WTC11 (cell line): ENCODE data around the gene KRTAP5-2. TPM values are rescaled to one million over a fixed set of nuclear protein-coding genes. Genes with fewer than 3 reads are reported as not detected.
"Not testable (repeated sequence)": the region's sequence is repeated elsewhere in the genome, so short reads cannot be mapped to it uniquely, and the experiment has no call there.

Experiments used
- ATAC-seq: fragments of 200-7000 bp; cut with Tn5 transposase; 2 replicates; pipeline ENCODE4 v1.10.0; 2021; ENCODE audit warnings: mild to moderate bottlenecking, moderate library complexity
- CTCF ChIA-PET: fragments of 300-600 bp; sonication (Branson Sonifier 250); formaldehyde crosslinking; loops from one replicate; lab custom pipeline; 2021; ENCODE audit warnings: antibody characterized with exemption; lab: Charles Lee
- POLR2A ChIA-PET: fragments of 350-600 bp; sonication (Branson Sonifier 250); formaldehyde crosslinking; loops from one replicate; lab custom pipeline; 2021; ENCODE audit warnings: antibody characterized with exemption; lab: Charles Lee
- DNase-seq: peaks from one replicate; pipeline ENCODE4 v3.0.0; 2021; ENCODE audit warnings: low spot score
- H3K27ac Mint-ChIP-seq: 2 replicates; pipeline ENCODE4 v1.8.0; 2021; ENCODE audit warnings: mixed read lengths
- H3K27me3 Mint-ChIP-seq: 2 replicates; pipeline ENCODE4 v1.8.0; 2021; ENCODE audit warnings: low read depth, mild to moderate bottlenecking, moderate library complexity, mixed read lengths
- H3K36me3 Mint-ChIP-seq: 2 replicates; pipeline ENCODE4 v1.8.0; 2021; ENCODE audit warnings: mixed read lengths
- H3K4me1 Mint-ChIP-seq: 2 replicates; pipeline ENCODE4 v1.8.0; 2022; ENCODE audit warnings: mixed read lengths
- H3K4me3 Mint-ChIP-seq: 2 replicates; pipeline ENCODE4 v1.8.0; 2021; ENCODE audit warnings: mild to moderate bottlenecking, moderate library complexity, mixed read lengths
- H3K9me3 Mint-ChIP-seq: 2 replicates; pipeline ENCODE4 v1.8.0; 2021; ENCODE audit warnings: mixed read lengths
- CBFB ChIP-seq: sonication (generic); formaldehyde crosslinking; IDR thresholded peaks from 2 replicates; pipeline ENCODE4 v1.8.1; 2022; ENCODE audit warnings: mild to moderate bottlenecking, low read depth, missing genetic modification reagents
- E2F1 ChIP-seq: sonication (generic); formaldehyde crosslinking; IDR thresholded peaks from 2 replicates; pipeline ENCODE4 v1.8.0; 2022; ENCODE audit warnings: mild to moderate bottlenecking, missing genetic modification reagents
- ELF4 ChIP-seq: sonication (generic); formaldehyde crosslinking; IDR thresholded peaks from 2 replicates; pipeline ENCODE4 v1.8.1; 2022; ENCODE audit warnings: low read depth, mild to moderate bottlenecking, moderate library complexity, missing genetic modification reagents
- ETV6 ChIP-seq: sonication (generic); formaldehyde crosslinking; IDR thresholded peaks from 2 replicates; pipeline ENCODE4 v1.8.1; 2022; ENCODE audit warnings: mild to moderate bottlenecking, missing genetic modification reagents
- FOXK1 ChIP-seq: sonication (generic); formaldehyde crosslinking; IDR thresholded peaks from 2 replicates; pipeline ENCODE4 v1.8.0; 2022; ENCODE audit warnings: mild to moderate bottlenecking, moderate library complexity, missing genetic modification reagents
- HMGA2 ChIP-seq: fragments of 250-450 bp; sonication (Bioruptor Pico); IDR thresholded peaks from 2 replicates; pipeline ENCODE4 v1.4.0; 2021; ENCODE audit warnings: mild to moderate bottlenecking, moderate library complexity
- IRF2 ChIP-seq: sonication (generic); formaldehyde crosslinking; IDR thresholded peaks from 2 replicates; pipeline ENCODE4 v1.8.0; 2022; ENCODE audit warnings: low read depth, missing genetic modification reagents, borderline replicate concordance
- NFATC4 ChIP-seq: fragments of 250-450 bp; sonication (Bioruptor Pico); IDR thresholded peaks from 2 replicates; pipeline ENCODE4 v1.9.0; 2021; ENCODE audit warnings: mild to moderate bottlenecking
- NFE2L1 ChIP-seq: sonication (generic); formaldehyde crosslinking; IDR thresholded peaks from 2 replicates; pipeline ENCODE4 v1.8.1; 2023; ENCODE audit warnings: missing genetic modification reagents
- NR1H2 ChIP-seq: sonication (generic); formaldehyde crosslinking; IDR thresholded peaks from 2 replicates; pipeline ENCODE4 v1.9.0; 2021; ENCODE audit warnings: mild to moderate bottlenecking, moderate library complexity, missing genetic modification reagents
- SMAD3 ChIP-seq: sonication (generic); formaldehyde crosslinking; IDR thresholded peaks from 2 replicates; pipeline ENCODE4 v1.8.0; 2022; ENCODE audit warnings: missing genetic modification reagents, mild to moderate bottlenecking, borderline replicate concordance
- SMAD4 ChIP-seq: sonication (generic); formaldehyde crosslinking; IDR thresholded peaks from 2 replicates; pipeline ENCODE4 v1.8.0; 2022; ENCODE audit warnings: mild to moderate bottlenecking, missing genetic modification reagents
- SOX15 ChIP-seq: fragments of 250-450 bp; sonication (Bioruptor Pico); IDR thresholded peaks from 2 replicates; pipeline ENCODE4 v1.9.0; 2021; ENCODE audit warnings: mild to moderate bottlenecking
- TEAD1 ChIP-seq: sonication (generic); formaldehyde crosslinking; IDR thresholded peaks from 2 replicates; pipeline ENCODE4 v1.8.0; 2022; ENCODE audit warnings: mild to moderate bottlenecking, missing genetic modification reagents
- ZNF317 ChIP-seq: sonication (generic); formaldehyde crosslinking; IDR thresholded peaks from 2 replicates; pipeline ENCODE4 v1.8.1; 2023; ENCODE audit warnings: low read depth, mild to moderate bottlenecking, moderate library complexity, missing genetic modification reagents, borderline replicate concordance
- ZNF396 ChIP-seq: fragments of 250-450 bp; sonication (Bioruptor Pico); IDR thresholded peaks from 2 replicates; pipeline ENCODE4 v1.8.0; 2021; ENCODE audit warnings: mild to moderate bottlenecking, moderate library complexity, borderline replicate concordance
- ZNF416 ChIP-seq: fragments of 250-450 bp; sonication (Bioruptor Pico); IDR thresholded peaks from 2 replicates; pipeline ENCODE4 v1.9.0; 2021; ENCODE audit warnings: mild to moderate bottlenecking, inconsistent platforms
- total RNA-seq: library from RNA; stranded (reverse); gene quantifications from 3 replicates; pipeline ENCODE4 v1.2.3, GENCODE V29; 2021
- TF ChIP-seq, protein P1 (sequence below): sonication (generic); formaldehyde crosslinking; IDR thresholded peaks from 2 replicates; pipeline ENCODE4 v1.8.0; 2023; ENCODE audit warnings: missing genetic modification reagents, mild to moderate bottlenecking, borderline replicate concordance
- TF ChIP-seq, protein P2 (sequence below): sonication (generic); formaldehyde crosslinking; IDR thresholded peaks from 2 replicates; pipeline ENCODE4 v1.8.0; 2022; ENCODE audit warnings: mild to moderate bottlenecking, missing genetic modification reagents
- TF ChIP-seq, protein P3 (sequence below): sonication (generic); formaldehyde crosslinking; IDR thresholded peaks from 2 replicates; pipeline ENCODE4 v1.8.0; 2023; ENCODE audit warnings: mild to moderate bottlenecking, missing genetic modification reagents
- TF ChIP-seq, protein P4 (sequence below): sonication (generic); formaldehyde crosslinking; conservative IDR thresholded peaks from 2 replicates; pipeline ENCODE4 v1.8.1; 2023; ENCODE audit warnings: mild to moderate bottlenecking, low read depth, missing genetic modification reagents, moderate library complexity

KRTAP5-2 gene
- total RNA-seq, 1 experiment from 2014 or later, result not detected

GRCh38 chr11:1603629-1604028 is 5.5 kb upstream of the KRTAP5-2 start:
- Mint-ChIP-seq H3K27ac (no peak overlapping the region), H3K4me3 (no peak overlapping the region), H3K27me3 (peaks cover 43% of the 10 kb centered on the region), H3K36me3 (peaks cover 36% of the 10 kb centered on the region), H3K4me1 (peaks cover 17% of the 10 kb centered on the region), H3K9me3 (peaks cover 39% of the 10 kb centered on the region)
- TF ChIP-seq ZNF396, result no peak
- no peak for TF ChIP-seq E2F1 (CRISPR knock-in tag)
- TF ChIP-seq SMAD4, result no peak
- TF ChIP-seq ZNF416 (CRISPR knock-in tag), result no peak
- no peak for TF ChIP-seq NR1H2 (CRISPR knock-in tag)
- TF ChIP-seq, protein P1, sequence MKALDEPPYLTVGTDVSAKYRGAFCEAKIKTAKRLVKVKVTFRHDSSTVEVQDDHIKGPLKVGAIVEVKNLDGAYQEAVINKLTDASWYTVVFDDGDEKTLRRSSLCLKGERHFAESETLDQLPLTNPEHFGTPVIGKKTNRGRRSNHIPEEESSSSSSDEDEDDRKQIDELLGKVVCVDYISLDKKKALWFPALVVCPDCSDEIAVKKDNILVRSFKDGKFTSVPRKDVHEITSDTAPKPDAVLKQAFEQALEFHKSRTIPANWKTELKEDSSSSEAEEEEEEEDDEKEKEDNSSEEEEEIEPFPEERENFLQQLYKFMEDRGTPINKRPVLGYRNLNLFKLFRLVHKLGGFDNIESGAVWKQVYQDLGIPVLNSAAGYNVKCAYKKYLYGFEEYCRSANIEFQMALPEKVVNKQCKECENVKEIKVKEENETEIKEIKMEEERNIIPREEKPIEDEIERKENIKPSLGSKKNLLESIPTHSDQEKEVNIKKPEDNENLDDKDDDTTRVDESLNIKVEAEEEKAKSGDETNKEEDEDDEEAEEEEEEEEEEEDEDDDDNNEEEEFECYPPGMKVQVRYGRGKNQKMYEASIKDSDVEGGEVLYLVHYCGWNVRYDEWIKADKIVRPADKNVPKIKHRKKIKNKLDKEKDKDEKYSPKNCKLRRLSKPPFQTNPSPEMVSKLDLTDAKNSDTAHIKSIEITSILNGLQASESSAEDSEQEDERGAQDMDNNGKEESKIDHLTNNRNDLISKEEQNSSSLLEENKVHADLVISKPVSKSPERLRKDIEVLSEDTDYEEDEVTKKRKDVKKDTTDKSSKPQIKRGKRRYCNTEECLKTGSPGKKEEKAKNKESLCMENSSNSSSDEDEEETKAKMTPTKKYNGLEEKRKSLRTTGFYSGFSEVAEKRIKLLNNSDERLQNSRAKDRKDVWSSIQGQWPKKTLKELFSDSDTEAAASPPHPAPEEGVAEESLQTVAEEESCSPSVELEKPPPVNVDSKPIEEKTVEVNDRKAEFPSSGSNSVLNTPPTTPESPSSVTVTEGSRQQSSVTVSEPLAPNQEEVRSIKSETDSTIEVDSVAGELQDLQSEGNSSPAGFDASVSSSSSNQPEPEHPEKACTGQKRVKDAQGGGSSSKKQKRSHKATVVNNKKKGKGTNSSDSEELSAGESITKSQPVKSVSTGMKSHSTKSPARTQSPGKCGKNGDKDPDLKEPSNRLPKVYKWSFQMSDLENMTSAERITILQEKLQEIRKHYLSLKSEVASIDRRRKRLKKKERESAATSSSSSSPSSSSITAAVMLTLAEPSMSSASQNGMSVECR (CRISPR knock-in tag), result no peak
- TF ChIP-seq FOXK1 (CRISPR knock-in tag), result no peak
- no peak for TF ChIP-seq HMGA2 (CRISPR knock-in tag)
- TF ChIP-seq NFE2L1 (CRISPR knock-in tag), result no peak
- TF ChIP-seq, protein P2, sequence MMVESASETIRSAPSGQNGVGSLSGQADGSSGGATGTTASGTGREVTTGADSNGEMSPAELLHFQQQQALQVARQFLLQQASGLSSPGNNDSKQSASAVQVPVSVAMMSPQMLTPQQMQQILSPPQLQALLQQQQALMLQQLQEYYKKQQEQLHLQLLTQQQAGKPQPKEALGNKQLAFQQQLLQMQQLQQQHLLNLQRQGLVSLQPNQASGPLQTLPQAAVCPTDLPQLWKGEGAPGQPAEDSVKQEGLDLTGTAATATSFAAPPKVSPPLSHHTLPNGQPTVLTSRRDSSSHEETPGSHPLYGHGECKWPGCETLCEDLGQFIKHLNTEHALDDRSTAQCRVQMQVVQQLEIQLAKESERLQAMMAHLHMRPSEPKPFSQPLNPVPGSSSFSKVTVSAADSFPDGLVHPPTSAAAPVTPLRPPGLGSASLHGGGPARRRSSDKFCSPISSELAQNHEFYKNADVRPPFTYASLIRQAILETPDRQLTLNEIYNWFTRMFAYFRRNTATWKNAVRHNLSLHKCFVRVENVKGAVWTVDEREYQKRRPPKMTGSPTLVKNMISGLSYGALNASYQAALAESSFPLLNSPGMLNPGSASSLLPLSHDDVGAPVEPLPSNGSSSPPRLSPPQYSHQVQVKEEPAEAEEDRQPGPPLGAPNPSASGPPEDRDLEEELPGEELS (CRISPR knock-in tag), result no peak
- no peak for TF ChIP-seq CBFB (CRISPR knock-in tag)
- TF ChIP-seq ZNF317 (CRISPR knock-in tag), result no peak
- TF ChIP-seq ETV6, result no peak
- ChIA-PET POLR2A (no interaction called here), CTCF (no interaction called here)
- no peak for ATAC-seq
- no peak for DNase-seq

DNA sequence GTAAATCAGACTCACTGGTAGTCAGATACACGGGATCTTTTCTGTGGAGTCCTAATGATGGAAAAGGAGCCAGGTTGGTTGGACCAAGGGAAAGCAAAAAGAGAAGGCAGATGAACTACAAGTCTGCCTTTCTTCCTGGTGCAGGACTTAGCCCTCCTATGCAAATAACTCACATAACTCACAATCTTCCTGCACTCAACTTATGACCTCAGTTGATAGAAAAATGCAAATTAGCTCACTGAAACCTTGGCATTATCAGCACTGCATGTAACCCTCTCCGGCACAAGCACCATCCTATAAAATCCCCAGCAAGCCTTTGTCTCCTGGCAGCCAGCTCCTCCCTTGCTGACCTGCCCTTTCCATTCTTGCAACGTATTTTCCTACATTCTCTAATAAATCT is 3.6 kb upstream of the KRTAP5-2 start:
- CTCF ChIA-PET, result interaction anchor here (3.2 kb wide), 1 partner anchor 55 kb away, joined by 11 read pairs; no protein-coding TSS in a partner anchor
- H3K27ac Mint-ChIP-seq, DNase-seq, POLR2A ChIA-PET, ATAC-seq, H3K4me3 Mint-ChIP-seq: not testable (repeated sequence)
- H3K27me3 Mint-ChIP-seq, result peaks cover 47% of the 10 kb centered on the region
- peaks cover 21% of the 10 kb centered on the region for H3K4me1 Mint-ChIP-seq
- peaks cover 36% of the 10 kb centered on the region for H3K36me3 Mint-ChIP-seq
- peaks cover 40% of the 10 kb centered on the region for H3K9me3 Mint-ChIP-seq

- no peak overlapping the region for H3K27ac Mint-ChIP-seq
- H3K4me3 Mint-ChIP-seq, result no peak overlapping the region
- peaks cover 50% of the 10 kb centered on the region for H3K27me3 Mint-ChIP-seq
- DNase-seq, result no peak
- peaks cover 36% of the 10 kb centered on the region for H3K36me3 Mint-ChIP-seq
- ATAC-seq, result no peak
- CTCF ChIA-PET, result interaction anchor here (3.1 to 3.2 kb wide), 2 partner anchors 26 to 54 kb away, joined by 8 to 11 read pairs; no protein-coding TSS in a partner anchor
- POLR2A ChIA-PET, result no interaction called here
- peaks cover 31% of the 10 kb centered on the region for H3K4me1 Mint-ChIP-seq
- H3K9me3 Mint-ChIP-seq, result peaks cover 40% of the 10 kb centered on the region
- TF ChIP-seq NFATC4 (no peak), IRF2 (CRISPR knock-in tag) (no peak), SOX15 (CRISPR knock-in tag) (no peak), SMAD3 (CRISPR knock-in tag) (no peak), TEAD1 (CRISPR knock-in tag) (no peak), ELF4 (CRISPR knock-in tag) (no peak)
- TF ChIP-seq, protein P3, sequence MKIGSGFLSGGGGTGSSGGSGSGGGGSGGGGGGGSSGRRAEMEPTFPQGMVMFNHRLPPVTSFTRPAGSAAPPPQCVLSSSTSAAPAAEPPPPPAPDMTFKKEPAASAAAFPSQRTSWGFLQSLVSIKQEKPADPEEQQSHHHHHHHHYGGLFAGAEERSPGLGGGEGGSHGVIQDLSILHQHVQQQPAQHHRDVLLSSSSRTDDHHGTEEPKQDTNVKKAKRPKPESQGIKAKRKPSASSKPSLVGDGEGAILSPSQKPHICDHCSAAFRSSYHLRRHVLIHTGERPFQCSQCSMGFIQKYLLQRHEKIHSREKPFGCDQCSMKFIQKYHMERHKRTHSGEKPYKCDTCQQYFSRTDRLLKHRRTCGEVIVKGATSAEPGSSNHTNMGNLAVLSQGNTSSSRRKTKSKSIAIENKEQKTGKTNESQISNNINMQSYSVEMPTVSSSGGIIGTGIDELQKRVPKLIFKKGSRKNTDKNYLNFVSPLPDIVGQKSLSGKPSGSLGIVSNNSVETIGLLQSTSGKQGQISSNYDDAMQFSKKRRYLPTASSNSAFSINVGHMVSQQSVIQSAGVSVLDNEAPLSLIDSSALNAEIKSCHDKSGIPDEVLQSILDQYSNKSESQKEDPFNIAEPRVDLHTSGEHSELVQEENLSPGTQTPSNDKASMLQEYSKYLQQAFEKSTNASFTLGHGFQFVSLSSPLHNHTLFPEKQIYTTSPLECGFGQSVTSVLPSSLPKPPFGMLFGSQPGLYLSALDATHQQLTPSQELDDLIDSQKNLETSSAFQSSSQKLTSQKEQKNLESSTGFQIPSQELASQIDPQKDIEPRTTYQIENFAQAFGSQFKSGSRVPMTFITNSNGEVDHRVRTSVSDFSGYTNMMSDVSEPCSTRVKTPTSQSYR (CRISPR knock-in tag), result no peak
- TF ChIP-seq, protein P4, sequence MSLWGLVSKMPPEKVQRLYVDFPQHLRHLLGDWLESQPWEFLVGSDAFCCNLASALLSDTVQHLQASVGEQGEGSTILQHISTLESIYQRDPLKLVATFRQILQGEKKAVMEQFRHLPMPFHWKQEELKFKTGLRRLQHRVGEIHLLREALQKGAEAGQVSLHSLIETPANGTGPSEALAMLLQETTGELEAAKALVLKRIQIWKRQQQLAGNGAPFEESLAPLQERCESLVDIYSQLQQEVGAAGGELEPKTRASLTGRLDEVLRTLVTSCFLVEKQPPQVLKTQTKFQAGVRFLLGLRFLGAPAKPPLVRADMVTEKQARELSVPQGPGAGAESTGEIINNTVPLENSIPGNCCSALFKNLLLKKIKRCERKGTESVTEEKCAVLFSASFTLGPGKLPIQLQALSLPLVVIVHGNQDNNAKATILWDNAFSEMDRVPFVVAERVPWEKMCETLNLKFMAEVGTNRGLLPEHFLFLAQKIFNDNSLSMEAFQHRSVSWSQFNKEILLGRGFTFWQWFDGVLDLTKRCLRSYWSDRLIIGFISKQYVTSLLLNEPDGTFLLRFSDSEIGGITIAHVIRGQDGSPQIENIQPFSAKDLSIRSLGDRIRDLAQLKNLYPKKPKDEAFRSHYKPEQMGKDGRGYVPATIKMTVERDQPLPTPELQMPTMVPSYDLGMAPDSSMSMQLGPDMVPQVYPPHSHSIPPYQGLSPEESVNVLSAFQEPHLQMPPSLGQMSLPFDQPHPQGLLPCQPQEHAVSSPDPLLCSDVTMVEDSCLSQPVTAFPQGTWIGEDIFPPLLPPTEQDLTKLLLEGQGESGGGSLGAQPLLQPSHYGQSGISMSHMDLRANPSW (CRISPR knock-in tag), result no peak
Observed at GRCh38 chr11:1600626-1601025, 2.5 kb upstream of the KRTAP5-2 start.
